GM23248 (cell line): ENCODE data around the gene APBA1.

Experiments
- EZH2 ChIP-seq: fragments of 200-600 bp; sonication (generic); IDR thresholded peaks from 2 replicates; pipeline ENCODE4 v1.6.1; 2018; ENCODE audit warnings: antibody characterized with exemption, mild to moderate bottlenecking; ENCODE audit not compliant: insufficient read depth, poor library complexity, severe bottlenecking
- EZH2phosphoT487 ChIP-seq: fragments of 200-600 bp; sonication (generic); IDR thresholded peaks from 2 replicates; pipeline ENCODE4 v1.6.1; 2018; ENCODE audit warnings: antibody characterized with exemption, moderate library complexity, mild to moderate bottlenecking, low read depth; ENCODE audit not compliant: insufficient read depth

- no peak for TF ChIP-seq EZH2
- TF ChIP-seq EZH2phosphoT487, result no peak
These were observed 22.5 kb downstream of the APBA1 start for GRCh38 chr9:69649566-69650250.
